ENCODE measurements around the gene TRIB2.

DNA sequence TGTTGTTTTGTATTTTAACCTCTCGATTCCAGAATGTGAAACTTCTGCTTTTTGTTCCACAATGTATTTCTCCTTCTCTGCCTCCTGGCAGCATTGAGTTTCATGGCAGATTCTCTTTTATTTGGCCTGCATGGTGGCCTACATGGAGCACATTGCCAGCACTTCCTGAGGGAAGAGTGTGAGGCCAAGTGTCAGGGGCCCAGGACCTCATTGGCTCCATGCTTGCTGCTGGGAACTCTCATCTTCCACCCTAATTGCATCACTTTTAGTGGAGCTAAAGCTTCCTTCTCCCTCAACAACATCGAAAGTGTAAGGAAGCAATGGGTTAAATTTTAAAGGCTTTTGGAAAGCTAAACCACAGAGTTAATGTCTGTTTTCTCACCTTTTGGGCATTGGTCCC is 9.5 kb downstream of the TRIB2 start:
- TF ChIP-seq EZH2 (IDR thresholded peaks at IDR 0.05) (no peak), POLR2AphosphoS5 (IDR thresholded peaks at IDR 0.05; ENCODE audit: borderline replicate concordance, low read depth, low read length) (no peak)
